CD14-positive monocyte (primary cell): ENCODE results near the gene ZNF471. TPM values are rescaled to one million over a fixed set of nuclear protein-coding genes. Genes with fewer than 3 reads are reported as not detected.

ENCODE experiments used
- DNase-seq, 3 donors: peaks; one replicate each; pipeline ENCODE4 v3.0.0-alpha.2; 2011 to 2022
- H2AFZ ChIP-seq: 2 replicates; pipeline ENCODE4 v1.6.0; 2012; ENCODE audit warnings: mild to moderate bottlenecking, low read depth, low read length, inconsistent platforms; ENCODE audit not compliant: insufficient read depth, poor library complexity, severe bottlenecking
- H3K27ac ChIP-seq, 2 donors: 1 replicate in 1 of 2; 2 replicates in 1 of 2; pipeline ENCODE4 v1.5.1; 2012 to 2013; ENCODE audit warnings: low read length in 2 of 2, control low read depth in 1 of 2, inconsistent platforms in 1 of 2, low read depth in 1 of 2, mild to moderate bottlenecking in 1 of 2
- H3K27me3 ChIP-seq, 2 donors: one replicate each; pipeline versions ENCODE4 v1.6.0 to v1.6.1; 2011 to 2013; ENCODE audit warnings: low read length in 2 of 2; ENCODE audit not compliant: control insufficient read depth in 2 of 2, insufficient read depth in 2 of 2
- H3K36me3 ChIP-seq, 2 donors: replicated peaks in 1 of 2; 1 replicate in 1 of 2; 2 replicates in 1 of 2; pipeline versions ENCODE4 v1.5.1 to v1.6.1; 2012 to 2013; ENCODE audit warnings: low read length in 2 of 2, control low read depth in 1 of 2, inconsistent platforms in 1 of 2, mild to moderate bottlenecking in 1 of 2; ENCODE audit not compliant: insufficient read depth in 2 of 2, control insufficient read depth in 1 of 2
- H3K4me1 ChIP-seq, 2 donors: 1 replicate in 1 of 2; 2 replicates in 1 of 2; pipeline versions ENCODE4 v1.5.1 to v1.6.1; 2012 to 2013; ENCODE audit warnings: low read length in 2 of 2, control low read depth in 1 of 2, inconsistent platforms in 1 of 2, mild to moderate bottlenecking in 1 of 2, moderate library complexity in 1 of 2; ENCODE audit not compliant: insufficient read depth in 2 of 2, control insufficient read depth in 1 of 2
- H3K4me2 ChIP-seq: replicated peaks from 2 replicates; pipeline ENCODE3; 2012; ENCODE audit warnings: low read length, moderate library complexity, mild to moderate bottlenecking; ENCODE audit not compliant: poor library complexity, severe bottlenecking; ENCODE audit errors: extremely low read depth
- H3K4me3 ChIP-seq, 3 experiments: fragments of 200-600 bp in 1 of 3; sonication (generic) in 1 of 3; replicated peaks in 1 of 3; 1 replicate in 2 of 3; 2 replicates in 1 of 3; pipeline ENCODE4 v1.5.1; 2011 to 2013; ENCODE audit warnings: low read length in 3 of 3, mild to moderate bottlenecking in 3 of 3, control low read depth in 2 of 3, low read depth in 2 of 3, inconsistent platforms in 1 of 3, moderate library complexity in 1 of 3
- H3K79me2 ChIP-seq: 2 replicates; pipeline ENCODE4 v1.6.0; 2012; ENCODE audit warnings: mild to moderate bottlenecking, control low read depth, inconsistent platforms, low read length, moderate library complexity; ENCODE audit not compliant: insufficient read depth
- H3K9ac ChIP-seq: 2 replicates; pipeline ENCODE4 v1.6.0; 2017; ENCODE audit warnings: low read length, mild to moderate bottlenecking; ENCODE audit not compliant: insufficient read depth, poor library complexity, severe bottlenecking
- H3K9me3 ChIP-seq, 2 donors: replicated peaks in 1 of 2; 1 replicate in 1 of 2; 2 replicates in 1 of 2; pipeline versions ENCODE4 v1.5.1 to v1.6.1; 2012 to 2013; ENCODE audit warnings: low read length in 2 of 2, control low read depth in 1 of 2; ENCODE audit not compliant: control insufficient read depth in 1 of 2, insufficient read depth in 1 of 2
- H4K20me1 ChIP-seq: 2 replicates; pipeline ENCODE4 v1.6.0; 2012; ENCODE audit warnings: mild to moderate bottlenecking, low read length, control low read depth, moderate library complexity; ENCODE audit not compliant: insufficient read depth
- H3K27ac Mint-ChIP-seq, 7 donors: one replicate each; pipeline ENCODE4 v1.8.0; 2020; ENCODE audit warnings: mild to moderate bottlenecking in 7 of 7, mixed read lengths in 7 of 7, moderate library complexity in 6 of 7, inconsistent platforms in 2 of 7
- H3K27me3 Mint-ChIP-seq, 3 donors: one replicate each; pipeline ENCODE4 v1.8.0; 2021 to 2022; ENCODE audit warnings: low read depth in 3 of 3, mild to moderate bottlenecking in 3 of 3, mixed read lengths in 3 of 3, moderate library complexity in 3 of 3, inconsistent platforms in 1 of 3
- H3K36me3 Mint-ChIP-seq, 2 donors: one replicate each; pipeline ENCODE4 v1.8.0; 2020; ENCODE audit warnings: mixed read lengths in 2 of 2, inconsistent platforms in 1 of 2, mild to moderate bottlenecking in 1 of 2
- H3K4me1 Mint-ChIP-seq: one replicate; pipeline ENCODE4 v1.8.0; 2020; ENCODE audit warnings: mild to moderate bottlenecking, mixed read lengths
- H3K4me3 Mint-ChIP-seq, 2 donors: one replicate each; pipeline ENCODE4 v1.8.0; 2020; ENCODE audit warnings: mild to moderate bottlenecking in 2 of 2, mixed read lengths in 2 of 2, moderate library complexity in 1 of 2
- H3K9me3 Mint-ChIP-seq, 7 donors: one replicate each; pipeline ENCODE4 v1.8.0; 2020 to 2022; ENCODE audit warnings: mixed read lengths in 7 of 7, mild to moderate bottlenecking in 6 of 7, moderate library complexity in 6 of 7, inconsistent platforms in 2 of 7
- CTCF ChIP-seq: fragments of 200-600 bp; IDR thresholded peaks from one replicate; pipeline ENCODE4 v1.8.0; 2022; ENCODE audit warnings: antibody characterized with exemption, mild to moderate bottlenecking
- WGBS: methylation state at CpG from one replicate; pipeline ENCODE4 v1.1.5; 2013; ENCODE audit warnings: missing lambda C conversion rate; ENCODE audit not compliant: insufficient coverage; 5-methylcytosine and 5-hydroxymethylcytosine counted together
- intact Hi-C, 2 donors: fragments of 100-400 bp; cut with micrococcal nuclease; formaldehyde crosslinking; loops; one replicate each; pipeline versions ENCODE4 v1.15.0 to v1.15.1; 2023
- polyA plus RNA-seq, 3 donors: library from polyadenylated mRNA; depleted of rRNA in 1 of 3; unstranded in 2 of 3; stranded (reverse) in 1 of 3; fragments of 300-500 nt in 2 of 3; fragments of >200 nt in 1 of 3; fragmentation: Illumina TruSeq in 2 of 3; gene quantifications; 1 replicate in 2 of 3; 2 replicates in 1 of 3; pipeline ENCODE4 v1.2.3, GENCODE V29; 2012 to 2021

The ZNF471 gene
- polyA plus RNA-seq, 3 donors, result 0.14 to 0.16 TPM; not detected in 1

- peaks cover 0 to 3% (median 1%) of the 10 kb centered on the region in 3 donors for H3K27me3 Mint-ChIP-seq
- H3K4me3 ChIP-seq, result peak overlapping the region; percentile 63 to 99 (median 88)
Observed at GRCh38 chr19:56566904-56567273, 59.2 kb downstream of the ZNF471 start.

More at GRCh38 chr19:56566904-56567273, 59.2 kb downstream of the ZNF471 start:
- intact Hi-C loops, result loop anchor here (10.0 kb wide), 1 partner anchor 162 kb away; the partner anchor contains the start of gene ZNF583 (in 2 of the 2)
- WGBS, result 0% methylated on average over 21 of the region's 23 CpGs
- H3K4me1 Mint-ChIP-seq, result peaks cover 11% of the 10 kb centered on the region
- Histone ChIP-seq H3K9ac (peak overlapping the region; percentile 79), H3K79me2 (no peaks in the 10 kb centered on the region), H3K36me3 (peaks cover 2 to 36% of the 10 kb centered on the region in 2 donors), H2AFZ (peak overlapping the region; percentile 99), H3K9me3 (peaks cover 53 to 88% of the 10 kb centered on the region in 2 donors), H3K4me1 (peaks cover 11 to 15% of the 10 kb centered on the region in 2 donors), H4K20me1 (no peaks in the 10 kb centered on the region), H3K27ac (peak overlapping the region; percentile 46 to 81), H3K4me2 (peak overlapping the region; percentile 94), H3K27me3 (no peaks in the 10 kb centered on the region)
- no peak for TF ChIP-seq CTCF
- no peak for DNase-seq
- peaks cover 20 to 25% of the 10 kb centered on the region in 2 donors for H3K36me3 Mint-ChIP-seq
- peaks cover 48 to 97% (median 90%) of the 10 kb centered on the region in 7 donors for H3K9me3 Mint-ChIP-seq
- H3K4me3 Mint-ChIP-seq, result peak overlapping the region; percentile 93 to 99
- peak overlapping the region; percentile 72 to 94 (median 86) for H3K27ac Mint-ChIP-seq
